ENCODE results near the gene CSTF2T.

CSTF2T gene

GRCh38 chr10:51699475-51700227 is at the start of gene CSTF2T:
Gene CSTF2T, minus strand, starts transcription at chr10:51699595. Its CDS starts 46 bp downstream, at chr10:51699549.
- ATAC-seq, result peak; percentile 90 to 92

- no peak for ATAC-seq
Observed at GRCh38 chr10:51748959-51749358, 49.6 kb upstream of the CSTF2T start.

- no peak for ATAC-seq
Observed at GRCh38 chr10:51747216-51747615, 47.8 kb upstream of the CSTF2T start.

GRCh38 chr10:51745397-51745796 is 46.0 kb upstream of the CSTF2T start:
- ATAC-seq, result no peak

- ATAC-seq, result no peak
Observed at GRCh38 chr10:51744235-51745000, 45.0 kb upstream of the CSTF2T start.

GRCh38 chr10:51743146-51743545 is 43.8 kb upstream of the CSTF2T start:
- ATAC-seq, result peak in 1 of 2 donors; percentile 21

- no peak for ATAC-seq
Observed at GRCh38 chr10:51733057-51733456, 33.7 kb upstream of the CSTF2T start.

- no peak for ATAC-seq
Observed at GRCh38 chr10:51729822-51730555, 30.6 kb upstream of the CSTF2T start.

GRCh38 chr10:51724038-51724437 is 24.6 kb upstream of the CSTF2T start:
- ATAC-seq, result no peak

GRCh38 chr10:51718804-51719291 is 19.5 kb upstream of the CSTF2T start:
- no peak for ATAC-seq

GRCh38 chr10:51716981-51717380 is 17.6 kb upstream of the CSTF2T start:
- no peak for ATAC-seq

- ATAC-seq, result no peak
Observed at GRCh38 chr10:51711519-51711891, 12.1 kb upstream of the CSTF2T start.

GRCh38 chr10:51709324-51709972 is 10.1 kb upstream of the CSTF2T start:
- ATAC-seq, result no peak

- ATAC-seq, result no peak
Observed at GRCh38 chr10:51708609-51709008, 9.2 kb upstream of the CSTF2T start.

- no peak for ATAC-seq
Observed at GRCh38 chr10:51707821-51708424, 8.5 kb upstream of the CSTF2T start.

GRCh38 chr10:51707392-51707791 is 8.0 kb upstream of the CSTF2T start:
- ATAC-seq, result no peak

GRCh38 chr10:51706225-51706624 is 6.8 kb upstream of the CSTF2T start:
- no peak for ATAC-seq

GRCh38 chr10:51705774-51706173 is 6.4 kb upstream of the CSTF2T start:
- ATAC-seq, result no peak

- no peak for ATAC-seq
Observed at GRCh38 chr10:51700228-51700817, 928 bp upstream of the CSTF2T start.

GRCh38 chr10:51699145-51699474 is 285 bp downstream of the CSTF2T start:
- ATAC-seq, result peak; percentile 10 to 30

- ATAC-seq, result no peak
Observed at GRCh38 chr10:51698473-51699063, 827 bp downstream of the CSTF2T start.

- no peak for ATAC-seq
Observed at GRCh38 chr10:51696251-51696650, 3.1 kb downstream of the CSTF2T start.
